Mesenteric fat pad (tissue), 1 donor: ENCODE results near the gene CYP1B1. TPM values are rescaled to one million over a fixed set of nuclear protein-coding genes. Genes with fewer than 3 reads are reported as not detected.
"Not testable (repeated sequence)": the region's sequence is repeated elsewhere in the genome, so short reads cannot be mapped to it uniquely, and the experiment has no call there.

ENCODE experiments used
- DNase-seq: peaks from one replicate; pipeline ENCODE4 v3.0.0-alpha.2; 2020; ENCODE audit warnings: low spot score
- total RNA-seq: library from RNA; stranded (reverse); fragmentation: NEBNext Ultra II Directional; extraction: Animal tissue kit (Norgen Biotek cat#: 25700); gene quantifications from one replicate; pipeline ENCODE4 v1.2.1, GENCODE V29; 2021
- donor health status: DM: yes; HTN: yes; CAD: no.

Gene CYP1B1
- total RNA-seq, 1 donor from 2014 or later = 113 TPM

DNA sequence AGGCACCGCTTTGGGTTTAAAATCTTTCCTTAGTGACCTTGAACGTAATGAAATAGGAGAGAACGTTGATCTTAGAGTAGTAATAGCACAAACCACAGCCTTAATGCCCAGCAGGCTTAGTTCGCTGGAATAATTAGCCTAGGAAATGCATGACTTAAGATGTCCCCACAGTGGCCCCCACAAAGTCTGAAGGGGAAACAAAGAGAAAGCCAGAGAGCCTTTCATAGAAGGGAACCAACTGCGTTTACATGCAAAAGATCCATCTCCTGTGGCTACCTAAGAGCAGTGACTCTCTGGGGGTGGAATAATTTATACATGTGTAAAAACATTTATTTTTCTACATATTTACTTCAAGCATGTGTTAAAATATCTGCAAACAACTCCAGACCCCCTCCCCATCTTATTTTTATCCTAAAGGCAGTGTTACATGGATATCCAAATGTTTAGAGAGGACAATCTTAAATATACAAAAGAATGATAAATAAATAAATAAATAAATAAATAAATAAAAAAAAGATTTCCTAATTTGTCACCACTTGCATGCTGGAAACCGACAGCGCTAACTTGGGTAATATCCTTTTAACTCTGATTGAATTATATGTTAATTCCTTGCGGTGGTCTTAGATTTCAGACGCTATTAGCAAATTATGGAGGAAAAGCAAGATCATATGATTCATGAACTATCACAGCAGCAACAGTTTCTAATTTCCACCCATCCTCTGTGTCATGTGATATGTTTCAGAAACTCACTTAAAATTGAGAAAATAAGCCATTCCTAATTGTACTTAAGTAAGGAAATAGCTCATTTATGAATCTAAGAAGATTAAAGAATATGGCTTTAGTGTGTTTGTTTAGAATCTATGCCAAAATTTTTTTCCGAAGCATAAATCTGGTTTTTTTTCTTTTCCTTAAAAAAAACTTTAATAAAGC lies 23.4 kb upstream of the CYP1B1 start:
- DNase-seq = no peak

DNA sequence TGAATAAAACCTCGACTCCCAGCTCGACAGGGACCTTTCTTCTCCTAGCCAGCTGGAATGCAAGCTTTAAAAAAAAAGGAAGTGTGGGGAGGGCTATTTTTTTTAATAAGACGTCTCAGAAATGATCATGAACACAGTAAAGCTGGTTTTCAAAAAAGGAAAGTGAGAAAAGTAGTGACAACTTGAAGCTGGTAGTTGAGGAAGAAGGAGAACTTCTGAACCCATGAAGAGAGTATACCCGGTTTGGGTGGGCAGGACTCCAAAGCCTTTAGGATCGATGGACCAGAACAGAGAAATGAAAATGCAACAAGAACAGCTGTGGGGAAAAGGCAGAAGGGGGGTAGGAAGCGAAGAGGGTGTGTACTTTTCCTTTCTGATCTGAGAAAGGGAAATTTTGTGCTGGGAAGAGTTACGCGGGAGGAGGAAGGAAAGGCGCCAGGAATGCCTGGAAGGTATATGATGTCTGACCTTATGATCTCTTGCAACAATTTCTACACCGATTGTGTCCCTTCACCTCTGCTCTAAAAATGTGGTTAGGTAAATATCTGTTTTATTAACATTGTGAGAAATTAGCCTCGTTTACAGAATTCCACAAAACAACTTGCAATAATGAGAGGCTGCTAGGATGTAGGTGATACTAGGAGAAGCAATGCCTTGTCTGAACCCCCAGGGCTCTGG lies 22.6 kb upstream of the CYP1B1 start:
- no peak for DNase-seq

DNA sequence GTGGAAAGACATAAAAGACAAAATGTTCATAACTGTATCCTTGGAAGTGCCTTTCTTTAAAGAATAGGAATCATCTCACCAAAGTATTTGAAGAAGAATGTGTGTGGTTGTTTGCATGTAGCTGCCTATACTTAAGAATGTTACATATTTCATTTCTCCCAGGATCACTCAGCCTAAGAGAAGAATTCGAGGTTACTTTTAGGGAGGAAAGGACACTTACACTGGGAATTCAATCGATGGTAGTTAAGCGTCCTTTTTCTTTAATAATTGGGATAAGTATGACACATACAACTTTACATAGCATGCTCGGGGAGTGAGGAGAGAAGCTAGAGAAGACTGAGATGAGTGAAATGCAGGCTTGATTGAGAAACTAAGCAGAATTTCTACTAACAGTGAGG lies 22.0 kb upstream of the CYP1B1 start:
- no peak for DNase-seq

DNA sequence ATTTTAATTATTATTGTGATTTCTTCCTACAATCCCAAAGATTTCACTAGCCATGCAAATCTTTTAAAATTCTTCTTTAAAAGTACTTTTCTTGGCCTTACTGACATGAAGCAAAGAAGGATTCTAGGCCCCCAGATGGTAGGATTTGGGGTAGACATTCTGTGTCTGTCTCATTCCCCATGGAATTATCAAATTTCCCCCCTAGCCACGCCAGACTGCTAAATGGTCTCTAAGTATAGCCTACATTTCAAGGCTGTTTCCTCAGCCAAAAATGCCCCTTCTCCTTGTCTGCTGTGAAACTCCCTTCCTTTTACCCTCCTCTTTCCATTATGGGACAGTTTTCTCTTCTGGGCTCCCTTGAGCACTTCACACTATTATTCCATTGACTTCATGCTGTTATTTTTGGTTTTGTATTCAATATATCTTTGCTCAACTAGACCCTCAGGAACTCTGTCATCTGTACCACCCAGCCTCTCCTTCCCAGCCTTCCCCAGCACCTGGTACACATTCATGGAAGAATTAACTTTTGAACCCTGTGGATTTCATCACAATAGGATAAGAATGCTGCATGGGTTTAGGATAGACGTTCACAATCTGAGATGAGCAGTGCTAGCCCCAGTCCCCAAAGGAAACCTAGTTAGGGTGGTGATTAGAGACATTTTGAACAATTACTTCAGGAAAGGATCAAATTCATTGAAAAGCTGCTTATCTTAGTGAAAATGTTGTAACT lies 21.5 kb upstream of the CYP1B1 start:
- no peak for DNase-seq

DNA sequence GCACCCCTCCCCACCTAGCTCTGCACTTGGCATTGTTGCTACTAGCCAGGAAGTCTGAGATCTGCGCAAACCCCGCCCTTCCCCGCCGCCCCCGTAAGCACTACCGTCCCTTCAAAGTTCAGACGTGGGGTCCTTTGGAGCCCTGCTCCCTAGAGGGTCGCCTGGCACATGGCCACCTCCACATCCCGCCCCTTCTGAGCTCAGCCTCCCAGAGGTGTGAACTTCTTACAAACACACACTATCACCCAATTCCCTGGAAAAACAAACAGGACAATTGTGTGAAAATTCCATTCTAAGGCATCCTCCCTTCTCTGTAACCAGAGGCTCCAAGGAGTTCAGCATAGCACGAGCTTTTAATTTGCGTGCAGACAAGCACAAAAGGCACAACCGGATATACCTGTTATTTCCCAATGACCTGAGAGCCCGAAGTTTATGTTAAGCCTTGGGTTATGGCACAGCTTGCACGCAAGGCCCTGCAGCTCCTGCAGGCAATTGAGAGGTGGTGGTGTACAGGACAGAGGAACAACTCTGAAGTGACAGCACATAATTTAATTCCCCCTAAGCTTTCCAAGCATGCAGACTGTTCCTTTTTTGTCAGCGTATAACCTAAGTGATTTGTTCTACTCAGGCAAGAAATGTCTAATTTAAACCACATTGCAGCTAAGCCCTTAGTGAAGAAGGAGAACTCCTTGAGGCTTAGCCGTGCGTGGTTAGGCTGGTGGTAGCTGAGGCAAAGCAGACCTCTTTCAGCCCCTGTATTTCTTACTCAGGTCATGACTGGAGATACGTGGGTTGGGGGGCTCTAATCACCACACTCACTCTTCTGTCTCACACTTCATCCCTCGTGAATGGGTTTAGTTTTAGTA lies 20.3 kb upstream of the CYP1B1 start:
- DNase-seq = no peak

DNA sequence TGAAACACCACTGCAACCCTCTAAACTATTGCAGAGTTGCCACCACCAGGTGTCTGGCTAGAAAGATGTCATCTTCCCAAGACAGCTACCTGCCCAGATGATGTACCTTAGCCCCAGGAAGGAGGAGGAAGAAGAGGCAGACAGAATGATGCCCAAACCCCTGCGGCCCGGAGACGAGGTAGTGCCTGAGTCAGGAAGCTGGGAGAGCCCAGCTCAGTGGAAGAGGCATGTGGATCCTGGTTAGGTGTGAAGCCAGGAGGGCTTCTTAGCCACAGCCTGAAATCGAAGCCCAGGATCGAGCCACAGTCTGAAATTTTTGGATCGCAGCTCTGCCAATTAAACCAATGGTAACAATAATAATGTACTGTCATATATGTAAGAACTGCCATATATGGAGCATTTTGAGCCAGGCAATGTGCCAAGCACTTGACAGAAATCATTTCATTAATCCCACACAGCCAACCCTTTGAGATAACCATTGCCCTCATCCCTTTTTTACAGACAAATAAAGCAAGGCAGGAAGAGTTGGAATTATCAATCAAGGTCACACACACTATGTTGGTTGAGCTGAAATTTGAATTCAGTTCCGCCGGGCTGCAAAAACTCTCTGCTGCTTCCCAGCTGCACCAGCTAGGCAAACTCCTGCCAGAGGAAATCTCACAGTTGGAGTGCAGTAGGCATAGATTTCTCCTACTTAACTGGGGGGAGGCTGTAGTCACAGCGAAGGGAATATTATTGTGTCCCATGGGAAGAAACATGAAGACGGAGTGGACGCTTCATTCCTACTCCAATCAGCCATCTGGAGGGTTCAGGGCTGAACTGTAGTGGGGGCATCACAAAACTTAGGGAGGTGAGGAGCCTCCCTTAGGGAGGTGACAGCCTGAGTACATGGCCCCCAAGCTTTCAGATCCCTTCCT lies 19.4 kb upstream of the CYP1B1 start:
- DNase-seq = no peak

DNA sequence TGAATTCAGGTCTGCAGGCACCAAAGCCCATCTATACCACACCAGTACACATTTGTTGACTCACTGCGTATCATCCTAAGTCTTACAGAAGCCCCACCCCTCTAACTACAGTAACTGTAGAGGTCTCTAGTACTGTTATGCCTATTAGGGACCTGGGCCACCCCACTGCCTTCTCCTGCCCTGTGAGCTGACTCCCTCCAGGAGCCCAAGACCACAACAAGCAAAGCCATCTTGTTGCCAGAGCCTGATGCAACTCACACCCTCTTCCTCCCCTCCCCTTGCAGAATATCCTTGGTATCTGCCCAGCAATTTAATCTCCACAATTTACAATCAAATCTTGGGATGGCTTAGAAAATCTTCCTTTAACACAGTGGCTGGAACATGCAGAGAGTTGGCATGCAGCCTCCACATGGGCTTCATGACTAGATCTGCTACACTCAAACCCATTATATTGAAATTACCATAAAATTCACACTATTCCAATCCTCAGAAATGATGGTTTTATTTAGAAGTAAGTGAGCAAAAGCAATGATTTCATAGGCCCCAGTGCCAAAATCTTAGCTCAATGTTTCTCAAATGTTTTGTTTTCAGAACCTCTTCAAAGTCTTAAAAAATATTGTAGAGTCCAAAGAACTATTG lies 17.7 kb upstream of the CYP1B1 start:
- DNase-seq = no peak

DNA sequence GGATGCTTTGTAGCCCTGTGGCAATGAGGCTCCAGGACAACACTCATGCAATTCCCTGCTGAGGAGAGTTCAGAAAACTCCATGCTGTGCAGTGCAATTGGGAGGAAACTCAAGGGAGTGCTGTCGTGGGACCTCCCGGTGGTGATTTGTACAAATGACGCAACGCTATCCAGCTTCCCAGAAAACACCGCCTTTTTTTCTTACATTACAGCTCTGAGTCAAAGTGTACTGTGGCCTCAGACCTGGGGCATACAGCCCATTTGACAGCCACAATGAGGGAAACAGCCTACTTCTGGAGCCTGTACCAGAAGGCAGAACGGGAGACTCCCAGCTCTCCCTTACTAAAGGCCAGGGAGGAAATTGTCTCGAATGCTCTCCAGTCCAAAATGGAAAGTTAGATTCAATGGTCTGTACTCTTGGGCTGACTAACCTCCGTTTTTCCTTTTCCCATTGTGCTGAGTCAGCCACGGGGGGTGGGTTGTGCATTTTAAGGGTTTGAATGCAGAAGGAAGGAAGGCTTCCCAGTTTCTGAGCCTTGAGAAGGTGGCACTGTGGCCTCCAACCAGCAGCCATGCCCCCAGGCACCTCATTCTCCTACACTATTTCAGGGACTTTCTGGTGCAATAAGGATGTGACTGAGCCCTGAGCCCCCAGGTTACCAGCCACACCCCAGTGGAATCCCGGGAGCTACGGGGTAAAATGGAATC lies 16.4 kb upstream of the CYP1B1 start:
- no peak for DNase-seq

DNA sequence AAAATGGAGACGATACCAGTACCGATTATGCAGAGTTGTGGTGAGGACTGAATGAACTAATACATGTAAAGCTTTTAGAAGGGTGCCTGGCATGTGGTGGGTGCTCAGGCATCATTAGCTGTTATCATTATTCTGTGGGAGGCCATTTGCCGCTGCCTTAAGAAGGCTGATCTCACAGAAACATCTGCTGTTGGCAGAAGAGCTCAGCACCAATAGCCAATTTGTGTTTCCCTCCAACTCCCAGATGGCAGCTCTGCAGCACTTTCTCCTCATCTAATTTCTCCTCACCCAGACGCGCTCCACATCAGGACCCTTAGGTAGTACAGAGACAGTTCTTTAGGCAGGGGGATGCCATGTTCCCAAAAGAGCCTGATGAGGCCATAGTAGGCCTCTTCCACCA lies 15.8 kb upstream of the CYP1B1 start:
- no peak for DNase-seq

DNA sequence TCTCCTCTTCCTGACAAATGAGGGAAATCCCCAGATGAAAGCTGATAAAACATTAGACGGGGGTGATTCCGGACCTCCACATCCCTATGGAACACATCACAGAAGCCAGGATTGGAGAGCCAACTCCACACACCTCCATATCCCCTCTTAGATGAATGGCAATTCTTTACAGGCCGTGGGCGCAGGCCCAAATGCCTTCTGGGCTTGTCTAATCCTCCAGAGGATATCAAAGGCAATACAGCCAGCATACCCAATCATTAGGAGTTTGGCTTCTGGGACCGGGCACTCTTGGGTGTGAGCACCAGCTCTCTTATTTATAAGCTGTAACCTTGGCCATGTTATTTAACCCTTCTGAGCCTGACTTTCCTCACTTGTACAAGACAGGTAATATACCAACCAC lies 15.0 kb upstream of the CYP1B1 start:
- DNase-seq = no peak

DNA sequence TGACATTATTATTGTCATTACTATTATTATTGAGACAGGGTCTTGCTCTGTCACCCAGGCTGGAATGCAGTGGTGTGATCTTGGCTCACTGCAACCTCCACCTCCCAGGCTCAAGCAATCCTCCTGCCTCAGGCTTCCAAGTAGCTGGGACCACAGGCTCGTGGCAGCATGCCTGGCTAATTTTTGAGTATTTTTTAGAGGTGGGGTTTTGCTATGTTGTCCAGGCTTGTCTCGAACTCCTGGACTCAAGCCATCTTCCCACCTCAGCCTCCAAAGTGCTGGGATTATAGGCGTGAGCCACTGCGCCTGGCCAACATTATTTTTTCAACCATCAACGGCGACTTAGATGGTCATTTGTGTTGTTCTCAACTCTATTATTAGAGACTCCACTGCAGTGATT lies 14.3 kb upstream of the CYP1B1 start:
- DNase-seq = not testable (repeated sequence)

DNA sequence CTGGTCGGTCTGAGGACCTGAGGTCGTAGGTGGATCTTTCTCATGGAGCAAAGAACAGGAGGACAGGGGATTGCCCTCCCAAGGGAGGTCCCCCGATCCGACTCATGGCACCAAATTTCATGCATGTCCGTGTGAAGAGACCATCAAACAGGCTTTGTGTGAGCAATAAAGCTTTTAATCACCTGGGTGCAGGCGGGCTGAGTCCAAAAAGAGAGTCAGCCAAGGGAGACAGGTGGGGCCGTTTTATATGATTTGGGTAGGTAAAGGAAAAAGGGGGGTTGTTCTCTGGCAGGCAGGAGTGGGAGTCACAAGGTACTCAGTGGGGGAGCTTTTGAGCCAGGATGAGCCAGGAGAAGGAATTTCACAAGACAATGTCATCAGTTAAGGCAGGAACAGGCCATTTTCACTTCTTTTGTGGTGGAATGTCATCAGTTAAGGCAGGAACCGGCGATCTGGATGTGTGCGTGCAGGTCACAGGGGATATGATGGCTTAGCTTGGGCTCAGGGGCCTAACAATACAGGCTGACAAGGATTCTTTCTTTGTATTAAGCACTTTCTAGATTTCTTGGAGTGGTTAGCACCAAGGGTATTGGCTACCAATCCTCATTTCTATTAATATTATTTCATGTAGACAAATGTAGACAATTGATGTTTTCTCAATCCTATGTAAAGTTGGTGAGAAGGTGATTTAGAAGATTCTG lies 10.2 kb upstream of the CYP1B1 start:
- not testable (repeated sequence) for DNase-seq

DNA sequence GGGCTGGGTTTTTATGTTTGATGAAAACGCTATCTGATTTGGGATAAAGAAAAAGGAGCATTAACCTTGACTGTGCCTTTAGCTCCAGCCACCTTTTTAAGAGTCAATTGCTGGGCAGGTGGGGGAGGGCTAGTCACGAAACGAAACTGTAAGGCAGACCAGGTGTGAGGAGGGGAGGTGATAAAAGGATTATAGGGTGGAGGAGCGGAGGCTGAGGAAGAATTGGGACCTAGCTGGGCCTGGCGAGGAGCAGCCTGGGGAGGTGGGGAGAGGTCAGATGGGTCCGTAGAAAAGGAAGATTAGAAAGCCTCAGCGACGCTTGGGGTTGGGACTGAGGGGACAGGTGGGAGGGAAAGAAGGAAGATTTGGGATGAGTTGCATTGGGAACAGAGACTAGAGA lies 8.6 kb upstream of the CYP1B1 start:
- not testable (repeated sequence) for DNase-seq

DNA sequence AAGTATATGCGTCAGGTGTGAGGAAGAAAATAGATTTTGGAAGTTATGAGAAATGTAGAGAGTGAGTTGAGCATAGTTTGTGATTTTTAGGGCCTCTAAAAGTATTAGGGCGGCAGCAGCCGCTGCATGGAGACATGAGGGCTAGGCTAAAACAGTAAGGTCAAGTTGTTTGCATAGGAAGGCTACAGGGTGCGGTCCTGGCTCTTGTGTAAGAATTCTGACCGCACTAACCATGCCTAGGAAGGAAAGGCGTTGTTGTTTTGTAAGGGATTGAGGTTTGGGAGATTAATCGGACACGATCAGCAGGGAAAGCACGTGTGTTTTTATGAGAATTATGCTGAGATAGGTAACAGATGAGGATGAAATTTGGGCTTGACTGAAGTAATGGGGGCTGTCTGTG lies 6.8 kb upstream of the CYP1B1 start:
- not testable (repeated sequence) for DNase-seq

DNA sequence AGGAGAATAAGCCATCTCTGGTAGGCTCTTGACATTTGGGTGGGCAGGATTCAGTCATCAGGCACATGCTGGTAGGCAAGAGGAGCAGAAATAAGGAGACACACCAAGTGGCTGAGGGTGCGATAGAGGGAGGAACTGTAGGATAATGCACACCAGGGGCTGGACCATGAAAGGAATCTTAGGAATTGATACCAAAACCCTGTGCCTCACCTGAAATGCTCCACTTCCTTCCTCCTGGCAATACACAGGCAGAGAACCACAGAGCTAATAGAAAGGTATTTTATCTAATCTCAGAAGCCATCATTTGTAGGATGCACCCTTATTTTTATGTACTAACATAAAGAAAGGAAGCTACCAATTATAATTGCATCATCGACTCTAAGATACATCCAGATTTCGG lies 4.4 kb upstream of the CYP1B1 start:
- DNase-seq = no peak

DNA sequence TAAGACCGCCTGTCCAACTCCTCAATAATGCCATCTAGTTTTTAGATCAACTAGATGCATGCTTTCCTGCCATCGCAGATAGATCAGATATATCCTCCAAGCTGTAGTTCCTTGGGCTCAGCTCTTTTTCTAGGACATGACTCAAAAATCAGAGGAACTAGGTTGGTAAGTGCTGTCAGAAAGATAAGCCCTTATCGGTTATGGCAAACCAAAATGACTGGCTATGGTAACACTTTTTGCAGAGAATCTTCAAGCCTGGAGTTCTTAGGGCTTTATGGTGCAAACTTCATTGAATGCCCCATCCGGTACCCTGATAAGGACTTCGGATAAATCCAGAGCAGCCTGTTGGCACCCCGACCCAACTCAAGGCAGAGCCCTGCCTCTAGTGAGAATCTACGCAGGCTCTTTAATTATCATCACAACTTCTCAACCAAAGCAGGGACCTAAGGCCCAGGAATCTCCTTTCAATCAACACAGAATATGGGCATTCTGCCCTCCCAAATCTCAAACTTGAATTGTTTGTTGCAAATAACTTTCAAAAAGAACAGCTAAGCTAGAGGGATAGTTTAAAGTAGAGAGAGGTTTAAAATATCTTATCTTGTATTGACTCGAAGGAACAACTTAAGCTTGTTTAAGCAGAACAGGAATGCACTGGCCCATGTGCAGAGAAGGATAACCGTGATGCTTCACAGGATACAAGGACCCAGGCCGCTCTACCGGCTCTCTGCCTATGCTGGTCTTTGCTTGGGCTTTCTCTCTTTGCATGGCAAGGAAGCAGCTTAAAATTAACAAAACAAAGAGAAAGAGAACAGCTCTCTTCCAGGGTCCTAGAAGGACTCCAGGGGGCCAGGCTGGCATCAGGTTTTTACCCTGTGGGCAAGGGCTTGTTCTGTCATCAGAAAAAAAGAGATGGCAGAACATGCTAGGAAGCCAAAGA lies 3.4 kb upstream of the CYP1B1 start:
- DNase-seq = no peak

DNA sequence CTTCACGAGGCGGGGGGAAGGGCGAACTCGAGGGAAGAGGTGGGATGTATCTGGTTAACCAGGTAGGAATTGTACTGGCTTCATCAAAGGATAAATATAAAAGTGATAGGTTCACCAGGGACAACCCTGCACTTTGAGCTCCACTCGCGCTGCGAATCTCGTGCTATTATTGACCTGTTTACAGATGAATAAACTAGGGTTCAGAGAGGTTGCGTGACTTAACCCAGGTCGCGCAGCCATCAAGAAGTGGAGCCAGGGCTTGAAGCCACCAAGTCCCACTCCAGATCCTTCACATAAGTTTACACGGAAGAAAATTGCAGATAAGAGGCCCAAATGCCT lies 1.4 kb upstream of the CYP1B1 start:
- no peak for DNase-seq
